GM12878 (cell line): ENCODE measurements around the gene NIPAL4. TPM values are rescaled to one million over a fixed set of nuclear protein-coding genes. Genes with fewer than 3 reads are reported as not detected.

ENCODE experiments used
- ATAC-seq: fragments of 200-7000 bp; cut with Tn5 transposase; 3 replicates; pipeline ENCODE4 v1.9.1; 2020; ENCODE audit warnings: mild to moderate bottlenecking, moderate library complexity
- BruUV-seq: library from RNA; stranded (reverse); fragments of 400-500 nt; replicated peaks from 2 replicates; lab custom pipeline; 2021; lab: Mats Ljungman, UMichigan
- CTCF ChIA-PET: fragments of 300-600 bp; sonication (Branson Sonifier 250); formaldehyde crosslinking; extraction: SDS; loops from one replicate; lab custom pipeline; 2021; ENCODE audit warnings: inconsistent platforms; lab: Yijun Ruan, JAX
- POLR2A ChIA-PET: fragments of 350-600 bp; formaldehyde crosslinking; extraction: SDS; loops from one replicate; lab custom pipeline; 2021; ENCODE audit warnings: inconsistent platforms; lab: Charles Lee
- RAD21 ChIA-PET: fragments of 300-600 bp; sonication (Branson Sonifier 250); formaldehyde crosslinking; loops from one replicate; lab custom pipeline; 2023; ENCODE audit warnings: antibody characterized with exemption; ENCODE audit not compliant: unreplicated experiment; lab: Charles Lee
- SMC1A ChIA-PET: fragments of 300-600 bp; sonication (Branson Sonifier 250); formaldehyde crosslinking; loops from one replicate; lab custom pipeline; 2023; ENCODE audit not compliant: unreplicated experiment, uncharacterized antibody; lab: Charles Lee
- DNase-seq: peaks from one replicate; pipeline ENCODE4 v3.0.0-alpha.2; 2011; ENCODE audit warnings: low read depth, low spot score
- FAIRE-seq: peaks from 3 replicates; lab custom pipeline; 2011; peaks lifted over from hg19 to GRCh38; lab: Jason Lieb, UNC
- H2AFZ ChIP-seq: 2 replicates; pipeline ENCODE4 v1.6.0; 2011; ENCODE audit warnings: low read depth, low read length, control low read depth; ENCODE audit not compliant: control insufficient read depth
- H3K27ac ChIP-seq: 2 replicates; pipeline ENCODE4 v1.5.1; 2011; ENCODE audit warnings: control low read depth; ENCODE audit not compliant: control insufficient read depth, insufficient read depth
- H3K27me3 ChIP-seq, 2 experiments: replicated peaks in 1 of 2; 2 replicates each; pipeline versions ENCODE4 v1.6.0 to v1.6.1; 2011; ENCODE audit warnings: low read length in 1 of 2; ENCODE audit not compliant: control insufficient read depth in 2 of 2, insufficient read depth in 2 of 2
- H3K36me3 ChIP-seq, 2 experiments: 2 replicates each; pipeline ENCODE4 v1.5.1; 2011; ENCODE audit warnings: low read length in 1 of 2; ENCODE audit not compliant: control insufficient read depth in 2 of 2, insufficient read depth in 2 of 2
- H3K4me1 ChIP-seq: 2 replicates; pipeline ENCODE4 v1.6.1; 2011; ENCODE audit warnings: mild to moderate bottlenecking, low read length, moderate library complexity, mixed read lengths; ENCODE audit not compliant: control insufficient read depth, insufficient read depth
- H3K4me2 ChIP-seq: 2 replicates; pipeline ENCODE4 v1.6.0; 2011; ENCODE audit warnings: control low read depth; ENCODE audit not compliant: control insufficient read depth, insufficient read depth
- H3K4me3 ChIP-seq: fragments of 200-600 bp; sonication (generic); 2 replicates; pipeline ENCODE4 v1.5.1; 2016
- H3K79me2 ChIP-seq: 2 replicates; pipeline ENCODE4 v1.6.0; 2011; ENCODE audit warnings: low read length; ENCODE audit not compliant: control insufficient read depth, insufficient read depth
- H3K9ac ChIP-seq: 2 replicates; pipeline ENCODE4 v1.8.0; 2011; ENCODE audit warnings: low read length, control low read depth, mixed read lengths; ENCODE audit not compliant: control insufficient read depth, insufficient read depth
- H3K9me3 ChIP-seq: replicated peaks from 3 replicates; pipeline ENCODE4 v1.5.1; 2011; ENCODE audit warnings: mild to moderate bottlenecking, low read length; ENCODE audit not compliant: control insufficient read depth, insufficient read depth
- H4K20me1 ChIP-seq: 2 replicates; pipeline ENCODE4 v1.6.0; 2011; ENCODE audit not compliant: control insufficient read depth, insufficient read depth
- BMI1 ChIP-seq: fragments of 450-650 bp; IDR thresholded peaks from 2 replicates; pipeline ENCODE4 v1.6.1; 2016; ENCODE audit warnings: mild to moderate bottlenecking, moderate library complexity, borderline replicate concordance
- CBX5 ChIP-seq: sonication (generic); IDR thresholded peaks from 2 replicates; pipeline ENCODE4 v1.6.1; 2016; ENCODE audit warnings: low read depth, moderate library complexity, mild to moderate bottlenecking, inconsistent platforms
- MYC ChIP-seq: IDR thresholded peaks from 2 replicates; pipeline ENCODE4 v1.6.1; 2011; ENCODE audit warnings: mild to moderate bottlenecking, low read length, moderate library complexity, inconsistent platforms; ENCODE audit not compliant: insufficient read depth, insufficient replicate concordance, insufficient read length, severe bottlenecking
- NBN ChIP-seq: fragments of 450-650 bp; IDR thresholded peaks from 2 replicates; pipeline ENCODE4 v1.6.1; 2016
- NFYA ChIP-seq: IDR thresholded peaks from 2 replicates; pipeline ENCODE4 v1.6.1; 2011; ENCODE audit warnings: low read depth, mild to moderate bottlenecking, low read length, improper control_type of control experiment, borderline replicate concordance
- SP1 ChIP-seq: IDR thresholded peaks from one replicate; pipeline ENCODE4 v1.6.1; 2011; ENCODE audit warnings: low read depth, low read length
- STAT1 ChIP-seq: fragments of 450-650 bp; conservative IDR thresholded peaks from 2 replicates; pipeline ENCODE4 v1.6.1; 2014; ENCODE audit warnings: antibody characterized with exemption, mild to moderate bottlenecking
- TCF7 ChIP-seq: IDR thresholded peaks from 2 replicates; pipeline ENCODE4 v1.6.1; 2014; ENCODE audit warnings: antibody characterized with exemption, borderline replicate concordance
- WGBS: methylation state at CpG from one replicate; pipeline ENCODE4 v1.1.6; 2016; ENCODE audit warnings: low lambda C conversion rate; ENCODE audit not compliant: insufficient replicate concordance, insufficient coverage; ENCODE audit errors: missing lambda C conversion rate; 5-methylcytosine and 5-hydroxymethylcytosine counted together
- in situ Hi-C: fragments of 300-500 bp; cut with MboI; formaldehyde crosslinking; loops from 9 replicates; pipeline ENCODE4 v1.14.3; 2018; ENCODE audit warnings: mixed read lengths
- intact Hi-C: fragments of 100-400 bp; cut with micrococcal nuclease; formaldehyde crosslinking; loops from one replicate; pipeline ENCODE4 v1.14.2; 2022; ENCODE audit not compliant: unreplicated experiment
- polyA plus RNA-seq, 11 experiments: library from polyadenylated mRNA; depleted of rRNA in 4 of 11; unstranded in 6 of 11; stranded (reverse) in 5 of 11; fragments of >200 nt; fragmentation: Nextera tagmentation in 4 of 11; fragmentation: Illumina TruSeq in 1 of 11; extraction: Ambion mirVana in 4 of 11; extraction: Trizol in 1 of 11; gene quantifications; 1 replicate in 1 of 11; 2 replicates in 10 of 11; pipeline versions ENCODE4 v1.2.1 to v1.2.3, GENCODE V29; 2011 to 2016; ENCODE audit warnings: inconsistent platforms in 2 of 11, missing spikeins in 2 of 11, low read depth in 1 of 11
- total RNA-seq, 4 experiments: library from RNA; depleted of rRNA in 3 of 4; stranded (reverse); fragments of >200 nt in 3 of 4; fragmentation: Illumina TruSeq in 1 of 4; extraction: Trizol in 1 of 4; gene quantifications; 2 replicates each; pipeline versions ENCODE4 v1.2.1 to v1.2.3, GENCODE V29; 2013 to 2021
- TF ChIP-seq, protein P1 (sequence below): IDR thresholded peaks from 2 replicates; pipeline ENCODE4 v1.6.1; 2012; ENCODE audit warnings: mild to moderate bottlenecking, low read depth, low read length
- TF ChIP-seq, protein P2 (sequence below): IDR thresholded peaks from 2 replicates; pipeline ENCODE4 v1.6.1; 2012; ENCODE audit warnings: improper control_type of control experiment, low read depth, low read length; ENCODE audit not compliant: insufficient replicate concordance
- TF ChIP-seq, protein P3 (sequence below): fragments of 450-650 bp; IDR thresholded peaks from 2 replicates; pipeline ENCODE4 v1.6.1; 2017; ENCODE audit warnings: borderline replicate concordance

The NIPAL4 gene
- total and polyA plus RNA-seq, 10 of the 15 experiments (the other 5 are each of a cell fraction or from before 2014, with no cell fraction given), result 0.11 to 15.5 (median 5.9) TPM

DNA sequence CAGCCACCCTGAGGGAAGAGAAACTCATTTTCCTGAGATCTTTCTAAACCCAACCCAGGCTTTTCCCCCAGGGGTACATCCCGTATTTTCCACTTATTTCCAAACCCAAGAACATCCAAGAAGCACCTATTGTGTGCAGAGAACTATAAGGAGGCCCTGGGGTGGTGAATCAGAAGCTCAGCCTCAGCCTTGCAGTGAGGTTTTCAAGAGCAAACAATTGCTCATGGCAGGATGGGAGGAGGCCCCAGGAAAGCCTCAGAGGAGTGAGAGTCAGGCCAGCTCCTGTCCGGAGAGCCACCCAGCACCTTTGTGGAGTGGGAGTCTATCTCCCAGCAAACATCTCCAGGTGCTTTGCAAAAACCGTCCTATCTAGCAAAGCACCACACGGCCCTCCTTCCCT is 19.2 kb downstream of the NIPAL4 start:
- DNase-seq, result no peak
- no peak for TF ChIP-seq NFYA
- TF ChIP-seq STAT1, result no peak
- TF ChIP-seq, protein P1, sequence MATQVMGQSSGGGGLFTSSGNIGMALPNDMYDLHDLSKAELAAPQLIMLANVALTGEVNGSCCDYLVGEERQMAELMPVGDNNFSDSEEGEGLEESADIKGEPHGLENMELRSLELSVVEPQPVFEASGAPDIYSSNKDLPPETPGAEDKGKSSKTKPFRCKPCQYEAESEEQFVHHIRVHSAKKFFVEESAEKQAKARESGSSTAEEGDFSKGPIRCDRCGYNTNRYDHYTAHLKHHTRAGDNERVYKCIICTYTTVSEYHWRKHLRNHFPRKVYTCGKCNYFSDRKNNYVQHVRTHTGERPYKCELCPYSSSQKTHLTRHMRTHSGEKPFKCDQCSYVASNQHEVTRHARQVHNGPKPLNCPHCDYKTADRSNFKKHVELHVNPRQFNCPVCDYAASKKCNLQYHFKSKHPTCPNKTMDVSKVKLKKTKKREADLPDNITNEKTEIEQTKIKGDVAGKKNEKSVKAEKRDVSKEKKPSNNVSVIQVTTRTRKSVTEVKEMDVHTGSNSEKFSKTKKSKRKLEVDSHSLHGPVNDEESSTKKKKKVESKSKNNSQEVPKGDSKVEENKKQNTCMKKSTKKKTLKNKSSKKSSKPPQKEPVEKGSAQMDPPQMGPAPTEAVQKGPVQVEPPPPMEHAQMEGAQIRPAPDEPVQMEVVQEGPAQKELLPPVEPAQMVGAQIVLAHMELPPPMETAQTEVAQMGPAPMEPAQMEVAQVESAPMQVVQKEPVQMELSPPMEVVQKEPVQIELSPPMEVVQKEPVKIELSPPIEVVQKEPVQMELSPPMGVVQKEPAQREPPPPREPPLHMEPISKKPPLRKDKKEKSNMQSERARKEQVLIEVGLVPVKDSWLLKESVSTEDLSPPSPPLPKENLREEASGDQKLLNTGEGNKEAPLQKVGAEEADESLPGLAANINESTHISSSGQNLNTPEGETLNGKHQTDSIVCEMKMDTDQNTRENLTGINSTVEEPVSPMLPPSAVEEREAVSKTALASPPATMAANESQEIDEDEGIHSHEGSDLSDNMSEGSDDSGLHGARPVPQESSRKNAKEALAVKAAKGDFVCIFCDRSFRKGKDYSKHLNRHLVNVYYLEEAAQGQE, result no peak
- no peak for TF ChIP-seq TCF7
- TF ChIP-seq CBX5, result no peak
- no peak for TF ChIP-seq NBN
- TF ChIP-seq BMI1, result no peak
- no peak for TF ChIP-seq MYC
- TF ChIP-seq, protein P2, sequence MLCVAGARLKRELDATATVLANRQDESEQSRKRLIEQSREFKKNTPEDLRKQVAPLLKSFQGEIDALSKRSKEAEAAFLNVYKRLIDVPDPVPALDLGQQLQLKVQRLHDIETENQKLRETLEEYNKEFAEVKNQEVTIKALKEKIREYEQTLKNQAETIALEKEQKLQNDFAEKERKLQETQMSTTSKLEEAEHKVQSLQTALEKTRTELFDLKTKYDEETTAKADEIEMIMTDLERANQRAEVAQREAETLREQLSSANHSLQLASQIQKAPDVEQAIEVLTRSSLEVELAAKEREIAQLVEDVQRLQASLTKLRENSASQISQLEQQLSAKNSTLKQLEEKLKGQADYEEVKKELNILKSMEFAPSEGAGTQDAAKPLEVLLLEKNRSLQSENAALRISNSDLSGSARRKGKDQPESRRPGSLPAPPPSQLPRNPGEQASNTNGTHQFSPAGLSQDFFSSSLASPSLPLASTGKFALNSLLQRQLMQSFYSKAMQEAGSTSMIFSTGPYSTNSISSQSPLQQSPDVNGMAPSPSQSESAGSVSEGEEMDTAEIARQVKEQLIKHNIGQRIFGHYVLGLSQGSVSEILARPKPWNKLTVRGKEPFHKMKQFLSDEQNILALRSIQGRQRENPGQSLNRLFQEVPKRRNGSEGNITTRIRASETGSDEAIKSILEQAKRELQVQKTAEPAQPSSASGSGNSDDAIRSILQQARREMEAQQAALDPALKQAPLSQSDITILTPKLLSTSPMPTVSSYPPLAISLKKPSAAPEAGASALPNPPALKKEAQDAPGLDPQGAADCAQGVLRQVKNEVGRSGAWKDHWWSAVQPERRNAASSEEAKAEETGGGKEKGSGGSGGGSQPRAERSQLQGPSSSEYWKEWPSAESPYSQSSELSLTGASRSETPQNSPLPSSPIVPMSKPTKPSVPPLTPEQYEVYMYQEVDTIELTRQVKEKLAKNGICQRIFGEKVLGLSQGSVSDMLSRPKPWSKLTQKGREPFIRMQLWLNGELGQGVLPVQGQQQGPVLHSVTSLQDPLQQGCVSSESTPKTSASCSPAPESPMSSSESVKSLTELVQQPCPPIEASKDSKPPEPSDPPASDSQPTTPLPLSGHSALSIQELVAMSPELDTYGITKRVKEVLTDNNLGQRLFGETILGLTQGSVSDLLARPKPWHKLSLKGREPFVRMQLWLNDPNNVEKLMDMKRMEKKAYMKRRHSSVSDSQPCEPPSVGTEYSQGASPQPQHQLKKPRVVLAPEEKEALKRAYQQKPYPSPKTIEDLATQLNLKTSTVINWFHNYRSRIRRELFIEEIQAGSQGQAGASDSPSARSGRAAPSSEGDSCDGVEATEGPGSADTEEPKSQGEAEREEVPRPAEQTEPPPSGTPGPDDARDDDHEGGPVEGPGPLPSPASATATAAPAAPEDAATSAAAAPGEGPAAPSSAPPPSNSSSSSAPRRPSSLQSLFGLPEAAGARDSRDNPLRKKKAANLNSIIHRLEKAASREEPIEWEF, result no peak
- TF ChIP-seq, protein P3, sequence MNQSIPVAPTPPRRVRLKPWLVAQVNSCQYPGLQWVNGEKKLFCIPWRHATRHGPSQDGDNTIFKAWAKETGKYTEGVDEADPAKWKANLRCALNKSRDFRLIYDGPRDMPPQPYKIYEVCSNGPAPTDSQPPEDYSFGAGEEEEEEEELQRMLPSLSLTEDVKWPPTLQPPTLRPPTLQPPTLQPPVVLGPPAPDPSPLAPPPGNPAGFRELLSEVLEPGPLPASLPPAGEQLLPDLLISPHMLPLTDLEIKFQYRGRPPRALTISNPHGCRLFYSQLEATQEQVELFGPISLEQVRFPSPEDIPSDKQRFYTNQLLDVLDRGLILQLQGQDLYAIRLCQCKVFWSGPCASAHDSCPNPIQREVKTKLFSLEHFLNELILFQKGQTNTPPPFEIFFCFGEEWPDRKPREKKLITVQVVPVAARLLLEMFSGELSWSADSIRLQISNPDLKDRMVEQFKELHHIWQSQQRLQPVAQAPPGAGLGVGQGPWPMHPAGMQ, result no peak
- TF ChIP-seq SP1, result no peak

More for the DNA sequence above, 19.2 kb downstream of the NIPAL4 start:
- ChIA-PET CTCF (interaction anchor here (1.0 to 5.8 kb wide), 7 partner anchors 10 to 264 kb away, joined by 3 to 46 read pairs (median 5); partner anchors contain the start of gene LSM11), SMC1A (interaction anchor here (1.2 to 1.5 kb wide), 3 partner anchors 10 to 239 kb away, joined by 3 to 5 read pairs (median 3); no protein-coding TSS in a partner anchor), RAD21 (no interaction called here), POLR2A (interaction anchor here (0.9 kb wide), 1 partner anchor 39 kb away, joined by 3 read pairs; no protein-coding TSS in a partner anchor)
- Histone ChIP-seq H3K9me3 (no peaks in the 10 kb centered on the region), H2AFZ (no peak overlapping the region), H3K27ac (no peak overlapping the region), H4K20me1 (no peaks in the 10 kb centered on the region), H3K36me3 (peaks cover 6 to 13% of the 10 kb centered on the region in 2 experiments; a peak in 2 of 4 replicates), H3K27me3 (no peaks in the 10 kb centered on the region), H3K9ac (no peak overlapping the region), H3K79me2 (no peaks in the 10 kb centered on the region), H3K4me2 (no peak overlapping the region), H3K4me1 (no peaks in the 10 kb centered on the region), H3K4me3 (no peak overlapping the region)
- intact Hi-C loops, result loop anchor here (5.0 kb wide), 2 partner anchors 152 to 238 kb away; no protein-coding TSS in a partner anchor
- WGBS, result 30% methylated on average over 4 of the region's 4 CpGs
- no peak for FAIRE-seq
- no peak for ATAC-seq
- no TSS peak for BruUV-seq
- in situ Hi-C loops, result no loop called here
